Measurements from ENCODE around the gene RPL6. TPM values are rescaled to one million over a fixed set of nuclear protein-coding genes. Genes with fewer than 3 reads are reported as not detected.
"Not testable (repeated sequence)": the region's sequence is repeated elsewhere in the genome, so short reads cannot be mapped to it uniquely, and the experiment has no call there.

RPL6 gene
- total and polyA plus RNA-seq, 9 donors = 1,882 to 3,614 (median 2,099) TPM

- H3K27ac ChIP-seq = no peak overlapping the region
- no peaks in the 10 kb centered on the region for H3K36me3 ChIP-seq
- no peaks in the 10 kb centered on the region for H3K4me1 ChIP-seq (ENCODE audit: insufficient read depth)
- TF ChIP-seq CTCF (IDR thresholded peaks at IDR 0.05) (no peak), EP300 (IDR thresholded peaks at IDR 0.05) (no peak), POLR2A (IDR thresholded peaks at IDR 0.05) (no peak)
- DNase-seq = no peak
- no peaks in the 10 kb centered on the region for H3K9me3 ChIP-seq
- no peak overlapping the region for H3K4me3 ChIP-seq
- WGBS, 3 donors = 94 to 97% (median 96%) methylated on average over 7 of the region's 7 CpGs
- H3K27me3 ChIP-seq = no peaks in the 10 kb centered on the region
- intact Hi-C loops (cut with DNase I) = no loop called here
These were observed 46.6 kb upstream of the RPL6 start for GRCh38 chr12:112456029-112456428.

- Histone ChIP-seq H3K4me1 (ENCODE audit: insufficient read depth) (no peaks in the 10 kb centered on the region), H3K9me3 (no peaks in the 10 kb centered on the region), H3K27me3 (no peaks in the 10 kb centered on the region), H3K27ac (no peak overlapping the region), H3K4me3 (no peak overlapping the region), H3K36me3 (no peaks in the 10 kb centered on the region)
- 28 to 51% (median 47%) methylated on average over 4 of the region's 4 CpGs for WGBS, 3 donors
- intact Hi-C loops (cut with DNase I) = no loop called here
- DNase-seq = no peak
- TF ChIP-seq CTCF (IDR thresholded peaks at IDR 0.05) (no peak), POLR2A (IDR thresholded peaks at IDR 0.05) (no peak), EP300 (IDR thresholded peaks at IDR 0.05) (no peak)
These were observed 41.3 kb upstream of the RPL6 start for GRCh38 chr12:112450725-112451124.

- intact Hi-C loops (cut with DNase I); DNase-seq: not testable (repeated sequence)
These were observed 38.8 kb upstream of the RPL6 start for GRCh38 chr12:112448165-112448564.

GRCh38 chr12:112447106-112447505 is 37.7 kb upstream of the RPL6 start:
- 83 to 88% (median 85%) methylated on average over 3 of the region's 3 CpGs for WGBS, 3 donors
- H3K27ac ChIP-seq = no peak overlapping the region
- no peaks in the 10 kb centered on the region for H3K9me3 ChIP-seq
- H3K36me3 ChIP-seq = no peaks in the 10 kb centered on the region
- no peak for DNase-seq
- no peak for TF ChIP-seq EP300 (IDR thresholded peaks at IDR 0.05)
- no peak for TF ChIP-seq POLR2A (IDR thresholded peaks at IDR 0.05)
- TF ChIP-seq CTCF (IDR thresholded peaks at IDR 0.05) = no peak
- H3K27me3 ChIP-seq = no peaks in the 10 kb centered on the region
- intact Hi-C loops (cut with DNase I) = no loop called here
- H3K4me3 ChIP-seq = no peak overlapping the region
- H3K4me1 ChIP-seq (ENCODE audit: insufficient read depth) = no peaks in the 10 kb centered on the region

More at GRCh38 chr12:112448165-112448564, 38.8 kb upstream of the RPL6 start:
- H3K27ac ChIP-seq; H3K9me3 ChIP-seq; H3K4me1 ChIP-seq (ENCODE audit: insufficient read depth); H3K27me3 ChIP-seq; H3K36me3 ChIP-seq; H3K4me3 ChIP-seq: not testable (repeated sequence)
- 80 to 95% (median 90%) methylated on average over 2 of the region's 2 CpGs for WGBS, 3 donors

- no peaks in the 10 kb centered on the region for H3K9me3 ChIP-seq
- DNase-seq = no peak
- 73 to 80% (median 75%) methylated on average over 3 of the region's 3 CpGs for WGBS, 3 donors
- no peaks in the 10 kb centered on the region for H3K27me3 ChIP-seq
- intact Hi-C loops (cut with DNase I) = no loop called here
- no peak overlapping the region for H3K4me3 ChIP-seq
- TF ChIP-seq EP300 (IDR thresholded peaks at IDR 0.05) (no peak), CTCF (IDR thresholded peaks at IDR 0.05) (no peak), POLR2A (IDR thresholded peaks at IDR 0.05) (no peak)
- H3K36me3 ChIP-seq = no peaks in the 10 kb centered on the region
- H3K27ac ChIP-seq = no peak overlapping the region
- no peaks in the 10 kb centered on the region for H3K4me1 ChIP-seq (ENCODE audit: insufficient read depth)
These were observed 36.8 kb upstream of the RPL6 start for GRCh38 chr12:112446008-112446725.

All from ovary (tissue), 9 donors.